Muscle layer of colon (tissue), 2 donors: Measurements from ENCODE around the gene CYFIP1.
"Not testable (repeated sequence)": the region's sequence is repeated elsewhere in the genome, so short reads cannot be mapped to it uniquely, and the experiment has no call there.

Experiments
- H3K27ac ChIP-seq: one replicate; pipeline ENCODE4 v1.7.0; 2013; ENCODE audit warnings: low read depth, mild to moderate bottlenecking, low read length, moderate library complexity
- H3K27me3 ChIP-seq, 2 donors: one replicate each; pipeline ENCODE4 v1.7.0; 2013; ENCODE audit warnings: low read length in 2 of 2, mild to moderate bottlenecking in 2 of 2; ENCODE audit not compliant: insufficient read depth in 2 of 2, control insufficient read depth in 1 of 2
- H3K36me3 ChIP-seq: one replicate; pipeline ENCODE4 v1.7.0; 2013; ENCODE audit warnings: mild to moderate bottlenecking, low read length; ENCODE audit not compliant: insufficient read depth
- H3K4me1 ChIP-seq: one replicate; pipeline ENCODE4 v1.7.0; 2013; ENCODE audit warnings: mild to moderate bottlenecking, low read length; ENCODE audit not compliant: insufficient read depth
- H3K4me3 ChIP-seq, 2 donors: one replicate each; pipeline ENCODE4 v1.7.0; 2013; ENCODE audit warnings: low read length in 2 of 2, low read depth in 1 of 2, mild to moderate bottlenecking in 1 of 2, moderate library complexity in 1 of 2
- H3K9ac ChIP-seq: one replicate; pipeline ENCODE4 v1.7.0; 2013; ENCODE audit warnings: low read length
- H3K9me3 ChIP-seq: one replicate; pipeline ENCODE4 v1.7.0; 2013; ENCODE audit warnings: mild to moderate bottlenecking, low read length
- donor health status: abdominal sarcoma.
- donor health status: Adenocarcinoma of cecum.

The CYFIP1 gene

DNA sequence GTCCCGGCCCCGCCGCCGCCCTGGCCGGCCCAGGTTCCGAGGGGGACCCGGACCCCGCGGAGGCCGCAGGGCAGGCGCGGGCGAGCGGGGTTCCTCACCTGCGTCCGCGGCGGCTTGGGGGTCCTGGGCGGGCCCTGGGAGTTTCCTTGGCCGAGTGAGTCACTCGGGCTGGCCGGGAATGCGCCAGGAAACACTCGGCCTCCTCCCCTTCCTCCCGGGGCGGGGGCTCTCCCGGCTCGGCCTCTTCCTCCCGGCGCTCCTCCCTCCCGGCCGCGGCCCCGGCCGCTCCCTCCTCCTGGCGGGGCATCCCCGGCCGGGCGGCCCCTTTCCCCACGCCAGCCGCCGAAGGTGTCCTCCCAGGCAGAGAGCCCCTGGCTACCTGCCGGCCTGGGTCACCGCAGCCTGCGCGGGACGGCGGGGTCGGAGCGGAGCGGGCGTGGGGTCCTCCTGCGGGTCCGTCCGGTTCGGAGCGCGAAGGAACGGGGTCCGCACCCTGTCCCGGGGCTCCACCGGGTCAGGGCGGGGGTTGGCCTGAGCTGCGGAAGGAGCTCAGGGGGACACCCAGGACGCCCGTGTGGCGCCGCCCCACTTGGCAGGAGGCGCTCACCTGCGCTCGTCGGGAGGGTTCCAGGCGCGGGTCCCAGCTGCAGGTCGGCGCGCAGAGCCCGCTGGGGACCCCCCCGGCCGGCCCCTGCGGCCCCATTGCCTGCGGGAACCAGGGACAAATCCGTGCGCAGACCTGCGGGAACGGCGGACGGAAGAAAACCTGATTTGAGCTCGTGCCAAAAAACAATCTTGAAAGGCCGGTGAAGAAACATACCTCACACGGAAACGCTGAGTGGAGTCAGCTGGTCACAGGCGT lies at the start of gene CYFIP1:
Gene CYFIP1, minus strand, starts transcription at position 180 of the 862 bp plus-strand sequence. CDS start 33,083 bp downstream, outside the sequence.
- H3K4me3 ChIP-seq: peak within 1 kb of the TSS; percentile 94 to 97
- no peaks in the 10 kb centered on the region for H3K9me3 ChIP-seq
- peaks cover 4% of the 10 kb centered on the region for H3K4me1 ChIP-seq
- H3K27ac ChIP-seq: peak within 1 kb of the TSS; percentile 89
- H3K36me3 ChIP-seq: no peaks in the 10 kb centered on the region
- no peaks in the 10 kb centered on the region for H3K27me3 ChIP-seq
- H3K9ac ChIP-seq: peak within 1 kb of the TSS; percentile 87

DNA sequence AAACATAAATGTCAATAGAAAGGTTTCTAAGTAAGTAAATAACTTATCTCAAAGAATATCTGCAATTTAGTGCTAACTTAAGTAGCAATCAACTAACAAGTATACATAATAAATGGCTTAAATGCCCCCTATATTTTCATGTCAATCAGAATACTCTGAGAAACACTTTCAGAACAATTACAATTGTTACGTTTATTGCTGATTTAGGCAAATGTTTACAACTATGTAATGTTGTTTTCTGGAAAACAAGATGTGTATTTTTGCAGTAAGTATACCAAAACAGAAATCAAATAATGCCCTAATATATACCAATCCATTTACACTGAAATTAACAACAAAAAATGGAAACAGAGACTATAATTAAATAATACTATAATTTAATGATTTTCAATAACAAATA lies 46.0 kb upstream of the CYFIP1 start:
- Histone ChIP-seq H3K4me1 (no peaks in the 10 kb centered on the region), H3K9ac (no peak overlapping the region), H3K27me3 (no peaks in the 10 kb centered on the region), H3K27ac (no peak overlapping the region), H3K9me3 (no peaks in the 10 kb centered on the region), H3K4me3 (no peak overlapping the region), H3K36me3 (peaks cover 79% of the 10 kb centered on the region)

DNA sequence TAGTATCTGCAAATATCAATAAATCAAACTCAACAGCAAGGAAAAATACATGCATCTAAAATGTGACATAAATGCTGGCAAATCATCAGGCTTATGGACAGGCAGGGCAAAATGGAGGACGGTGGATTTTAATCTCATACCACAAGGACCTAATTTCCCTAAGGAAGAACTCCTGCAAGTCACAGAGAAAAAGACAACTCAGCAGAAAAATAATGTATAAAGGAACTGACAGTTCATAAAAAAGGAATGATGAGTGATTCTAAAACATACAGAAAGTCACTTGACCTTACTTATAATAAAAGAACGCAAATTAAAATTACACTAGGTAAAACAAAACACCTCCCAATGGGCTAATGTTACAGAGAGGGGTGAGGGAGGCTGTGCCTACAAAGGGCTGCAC lies 42.0 kb upstream of the CYFIP1 start:
- Histone ChIP-seq H3K36me3 (peaks cover 78% of the 10 kb centered on the region), H3K27ac (no peak overlapping the region), H3K4me3 (no peak overlapping the region), H3K4me1 (no peaks in the 10 kb centered on the region), H3K9me3 (no peaks in the 10 kb centered on the region), H3K27me3 (no peaks in the 10 kb centered on the region), H3K9ac (no peak overlapping the region)

DNA sequence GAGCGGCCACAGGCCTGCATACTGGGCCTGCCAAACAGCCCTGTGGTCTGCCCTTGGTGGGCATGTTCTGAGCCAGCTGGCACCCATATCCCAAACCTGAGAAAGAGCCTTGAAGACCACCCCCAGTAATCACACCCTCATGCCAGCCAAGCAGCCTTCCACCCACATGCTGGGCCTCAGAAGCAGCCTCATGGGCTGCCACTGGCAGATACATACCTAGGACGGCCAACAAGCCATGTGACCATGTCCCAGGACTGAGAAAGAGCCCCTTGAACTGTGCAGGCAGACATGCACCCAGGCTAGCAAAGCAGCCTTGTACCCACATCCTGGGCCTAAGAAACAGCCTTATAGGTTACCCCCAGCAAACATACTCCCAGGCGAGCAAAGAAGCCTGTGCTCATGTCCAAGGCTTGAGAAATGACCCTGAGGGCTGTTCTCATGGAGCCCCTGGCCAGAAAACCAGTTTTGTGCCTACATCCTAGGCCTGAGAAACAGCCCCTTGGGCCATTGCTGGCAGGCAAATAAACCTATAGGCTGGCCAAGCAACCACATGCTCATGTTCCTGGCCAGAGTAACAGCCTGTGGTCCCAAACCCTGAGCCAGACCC lies 34.3 kb upstream of the CYFIP1 start:
- Histone ChIP-seq H3K4me3 (no peak overlapping the region), H3K27me3 (no peaks in the 10 kb centered on the region), H3K9ac (no peak overlapping the region), H3K27ac (no peak overlapping the region), H3K36me3 (peaks cover 54% of the 10 kb centered on the region), H3K4me1 (no peaks in the 10 kb centered on the region), H3K9me3 (no peaks in the 10 kb centered on the region)

DNA sequence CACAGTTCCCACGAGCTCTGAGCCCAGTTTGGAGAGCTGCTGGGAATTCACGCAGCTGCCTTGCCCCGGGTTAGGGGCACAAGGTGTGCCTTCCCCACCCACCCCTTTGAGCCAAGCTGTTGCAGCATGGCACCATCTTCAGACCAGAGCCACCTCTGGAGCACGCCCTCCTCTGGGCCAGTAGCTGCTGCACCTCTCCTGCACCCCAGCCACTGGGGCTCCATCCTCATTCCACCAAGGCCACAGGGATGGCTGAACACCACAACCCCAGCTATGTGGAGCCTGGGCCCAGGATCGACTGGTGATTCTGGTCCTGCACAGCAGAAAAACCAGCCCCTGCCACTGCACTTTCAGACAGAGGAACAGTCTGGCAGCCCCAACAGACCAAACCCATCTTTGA lies 33.5 kb upstream of the CYFIP1 start:
- no peak overlapping the region for H3K9ac ChIP-seq
- no peak overlapping the region for H3K4me3 ChIP-seq
- peaks cover 46% of the 10 kb centered on the region for H3K36me3 ChIP-seq
- no peaks in the 10 kb centered on the region for H3K4me1 ChIP-seq
- H3K27ac ChIP-seq: no peak overlapping the region
- no peaks in the 10 kb centered on the region for H3K27me3 ChIP-seq
- H3K9me3 ChIP-seq: no peaks in the 10 kb centered on the region

DNA sequence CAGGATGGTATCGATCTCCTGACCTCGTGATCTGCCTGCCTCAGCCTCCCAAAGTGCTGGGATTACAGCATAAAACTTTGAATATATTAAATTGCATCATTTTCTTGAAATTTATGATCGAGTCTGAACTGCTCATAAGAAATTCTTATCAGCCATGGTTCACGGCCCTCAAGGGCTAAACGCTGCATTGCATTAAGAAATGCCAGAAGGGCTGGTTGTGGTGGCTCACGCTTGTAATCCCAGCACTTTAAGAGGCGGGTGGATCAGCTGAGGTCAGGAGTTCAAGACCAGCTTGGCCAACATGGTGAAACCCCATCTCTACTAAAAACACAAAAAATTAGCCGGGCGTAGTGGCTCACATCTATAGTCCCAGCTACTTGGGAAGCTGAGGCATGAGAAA lies 32.4 kb upstream of the CYFIP1 start:
- not testable (repeated sequence) for H3K9me3 ChIP-seq, H3K4me1 ChIP-seq, H3K4me3 ChIP-seq, H3K9ac ChIP-seq, H3K27ac ChIP-seq, H3K27me3 ChIP-seq
- peaks cover 41% of the 10 kb centered on the region for H3K36me3 ChIP-seq

DNA sequence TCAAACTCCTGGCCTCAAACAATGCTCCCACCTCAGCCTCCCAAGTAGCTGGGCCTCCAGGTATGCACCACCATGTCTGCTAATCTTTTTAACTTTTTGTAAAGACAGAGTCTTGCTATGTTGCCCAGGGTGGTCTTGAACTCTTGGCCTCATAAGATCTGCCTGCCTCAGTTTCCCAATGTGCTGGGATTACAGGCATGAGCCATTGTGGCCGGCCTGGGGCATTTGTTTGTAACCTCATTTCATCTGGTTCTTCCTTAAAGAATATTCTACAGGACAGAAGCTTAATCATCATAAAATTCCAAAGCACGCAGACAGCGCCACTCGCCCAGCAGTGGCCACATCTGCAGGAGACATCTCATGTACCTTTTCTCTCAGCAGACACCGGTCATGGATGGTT lies 23.6 kb upstream of the CYFIP1 start:
- no peaks in the 10 kb centered on the region for H3K4me1 ChIP-seq
- H3K9ac ChIP-seq: no peak overlapping the region
- peaks cover 60% of the 10 kb centered on the region for H3K36me3 ChIP-seq

DNA sequence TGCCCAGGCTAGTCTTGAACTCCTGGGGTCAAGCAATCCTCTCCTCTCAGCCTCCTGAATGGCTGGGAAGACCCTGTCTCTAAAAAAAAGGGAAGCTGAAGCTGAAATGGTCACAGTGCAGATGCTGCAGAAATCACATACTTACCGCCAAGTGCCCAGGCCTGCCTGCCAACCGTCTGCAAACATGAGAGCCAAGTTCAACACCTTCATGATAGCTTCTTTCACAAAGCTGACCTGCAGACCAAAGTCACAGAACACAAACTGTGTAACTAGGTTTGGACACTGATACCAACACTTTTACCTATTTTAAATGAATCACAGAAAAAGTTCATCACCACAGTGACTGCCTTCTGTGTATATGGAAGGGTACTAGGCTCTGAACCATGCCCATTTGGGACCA lies 22.8 kb upstream of the CYFIP1 start:
- Histone ChIP-seq H3K27me3 (no peaks in the 10 kb centered on the region), H3K4me1 (no peaks in the 10 kb centered on the region), H3K9ac (no peak overlapping the region), H3K36me3 (peaks cover 58% of the 10 kb centered on the region), H3K27ac (no peak overlapping the region), H3K9me3 (no peaks in the 10 kb centered on the region), H3K4me3 (no peak overlapping the region)

More for the DNA sequence above, 23.6 kb upstream of the CYFIP1 start:
- no peak overlapping the region for H3K27ac ChIP-seq
- H3K9me3 ChIP-seq: no peaks in the 10 kb centered on the region
- no peaks in the 10 kb centered on the region for H3K27me3 ChIP-seq
- no peak overlapping the region for H3K4me3 ChIP-seq

DNA sequence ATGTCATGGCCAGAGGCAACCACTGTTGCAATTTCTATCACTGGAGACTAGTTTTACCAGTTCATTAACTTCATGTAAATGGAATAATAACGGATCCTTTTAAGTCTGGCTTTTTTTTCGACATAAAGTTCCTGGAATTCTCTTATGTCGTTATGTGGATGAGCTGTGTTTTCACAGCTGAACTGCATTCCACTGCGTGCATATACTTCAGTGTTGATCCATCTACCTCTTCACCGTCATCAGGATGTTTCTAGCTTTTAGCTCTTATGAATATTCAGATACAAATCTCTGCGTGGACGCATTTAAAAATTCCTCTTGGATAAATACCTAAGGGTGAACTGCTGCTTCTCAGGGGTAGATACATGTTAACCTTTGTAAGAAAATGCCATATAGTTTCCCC lies 15.6 kb upstream of the CYFIP1 start:
- Histone ChIP-seq H3K36me3 (peaks cover 27% of the 10 kb centered on the region), H3K4me3 (no peak overlapping the region), H3K4me1 (no peaks in the 10 kb centered on the region), H3K27ac (no peak overlapping the region), H3K9ac (no peak overlapping the region), H3K9me3 (no peaks in the 10 kb centered on the region), H3K27me3 (no peaks in the 10 kb centered on the region)

DNA sequence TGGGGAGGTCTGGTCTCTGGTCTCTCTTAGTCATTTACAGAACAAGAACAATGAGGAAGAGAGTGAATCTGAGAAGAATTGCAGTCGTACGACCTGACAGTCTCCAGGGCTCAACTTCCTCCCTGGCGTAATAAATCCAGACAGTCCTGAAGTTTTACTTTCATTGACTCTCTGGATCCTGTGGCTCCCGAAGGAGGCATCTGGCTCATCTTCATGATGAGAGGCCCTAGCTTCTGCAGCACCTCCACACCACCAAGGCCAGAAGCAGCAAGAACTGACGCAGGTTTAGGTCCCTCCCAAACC lies 11.8 kb upstream of the CYFIP1 start:
- H3K9ac ChIP-seq: no peak overlapping the region
- H3K27ac ChIP-seq: no peak overlapping the region
- H3K4me1 ChIP-seq: no peaks in the 10 kb centered on the region

DNA sequence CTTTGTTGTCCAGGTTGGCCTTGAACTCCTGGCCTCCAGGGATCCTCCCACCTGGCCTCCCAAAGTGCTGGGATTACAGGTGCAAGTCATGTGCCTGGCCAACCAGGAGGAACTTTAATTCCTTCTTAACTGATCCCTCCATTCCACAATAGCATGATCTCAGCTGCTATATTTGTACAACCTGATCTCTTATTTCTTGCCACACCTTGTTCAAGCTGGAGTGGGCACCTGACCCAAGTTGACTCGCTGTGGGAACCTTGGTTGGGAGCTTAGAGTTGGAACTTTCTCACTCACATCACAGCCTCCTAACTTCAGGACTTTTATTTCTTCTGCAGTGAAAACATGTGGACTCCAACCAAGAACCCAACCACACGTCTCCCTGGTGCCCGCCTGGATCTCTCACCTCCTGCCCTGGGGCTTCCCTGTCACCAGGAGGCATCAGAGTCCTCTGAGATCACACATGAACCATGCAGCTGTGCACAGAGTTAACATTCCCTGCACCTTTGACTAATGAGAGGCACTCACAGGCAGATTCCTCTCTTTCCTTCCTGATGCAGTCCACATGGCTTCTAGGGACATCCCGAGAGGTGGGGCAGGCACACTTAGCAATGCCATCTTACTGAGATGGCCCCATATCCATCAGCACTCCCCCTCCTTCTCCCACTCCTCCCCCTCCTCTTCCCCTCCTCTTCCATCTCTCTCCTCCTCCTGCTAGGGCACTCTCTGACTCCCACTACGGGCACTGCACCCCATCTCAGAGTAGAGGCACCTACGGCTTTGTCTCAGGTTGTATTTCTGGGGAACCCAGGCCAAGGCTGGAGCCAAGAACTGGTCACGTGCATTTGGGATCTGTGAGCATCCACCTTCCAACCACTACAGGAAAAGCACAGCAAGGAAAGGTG lies 9.7 kb upstream of the CYFIP1 start:
- no peaks in the 10 kb centered on the region for H3K9me3 ChIP-seq
- no peaks in the 10 kb centered on the region for H3K4me1 ChIP-seq
- H3K36me3 ChIP-seq: peaks cover 11% of the 10 kb centered on the region
- no peak overlapping the region for H3K4me3 ChIP-seq
- H3K9ac ChIP-seq: no peak overlapping the region
- H3K27me3 ChIP-seq: no peaks in the 10 kb centered on the region
- H3K27ac ChIP-seq: no peak overlapping the region

More for the DNA sequence above, 11.8 kb upstream of the CYFIP1 start:
- no peaks in the 10 kb centered on the region for H3K9me3 ChIP-seq
- no peak overlapping the region for H3K4me3 ChIP-seq
- peaks cover 12% of the 10 kb centered on the region for H3K36me3 ChIP-seq
- H3K27me3 ChIP-seq: no peaks in the 10 kb centered on the region
